Transverse colon (tissue), 4 donors: ENCODE measurements around the gene MTHFSD.

Experiments
- EP300 ChIP-seq: sonication (generic); formaldehyde crosslinking; IDR thresholded peaks from one replicate; pipeline ENCODE4 v1.6.1; 2017; ENCODE audit warnings: antibody characterized with exemption, low read depth
- POLR2A ChIP-seq: fragments of 450-650 bp; IDR thresholded peaks from one replicate; pipeline ENCODE4 v1.6.1; 2016; ENCODE audit warnings: antibody characterized with exemption, mild to moderate bottlenecking, moderate library complexity
- POLR2AphosphoS5 ChIP-seq, 3 donors: sonication (generic); formaldehyde crosslinking; IDR thresholded peaks; one replicate each; pipeline ENCODE4 v1.6.1; 2016; ENCODE audit warnings: antibody characterized with exemption in 3 of 3
- TF ChIP-seq, protein P1 (sequence below), 5 experiments: fragments of 200-600 bp in 3 of 5; fragments of 450-650 bp in 2 of 5; sonication (generic) in 3 of 5; IDR thresholded peaks; 1 replicate in 2 of 5; 2 replicates in 3 of 5; pipeline ENCODE4 v1.5.1; 2016 to 2017; ENCODE audit warnings: antibody characterized with exemption in 5 of 5, inconsistent platforms in 3 of 5, mild to moderate bottlenecking in 2 of 5, moderate library complexity in 1 of 5

DNA sequence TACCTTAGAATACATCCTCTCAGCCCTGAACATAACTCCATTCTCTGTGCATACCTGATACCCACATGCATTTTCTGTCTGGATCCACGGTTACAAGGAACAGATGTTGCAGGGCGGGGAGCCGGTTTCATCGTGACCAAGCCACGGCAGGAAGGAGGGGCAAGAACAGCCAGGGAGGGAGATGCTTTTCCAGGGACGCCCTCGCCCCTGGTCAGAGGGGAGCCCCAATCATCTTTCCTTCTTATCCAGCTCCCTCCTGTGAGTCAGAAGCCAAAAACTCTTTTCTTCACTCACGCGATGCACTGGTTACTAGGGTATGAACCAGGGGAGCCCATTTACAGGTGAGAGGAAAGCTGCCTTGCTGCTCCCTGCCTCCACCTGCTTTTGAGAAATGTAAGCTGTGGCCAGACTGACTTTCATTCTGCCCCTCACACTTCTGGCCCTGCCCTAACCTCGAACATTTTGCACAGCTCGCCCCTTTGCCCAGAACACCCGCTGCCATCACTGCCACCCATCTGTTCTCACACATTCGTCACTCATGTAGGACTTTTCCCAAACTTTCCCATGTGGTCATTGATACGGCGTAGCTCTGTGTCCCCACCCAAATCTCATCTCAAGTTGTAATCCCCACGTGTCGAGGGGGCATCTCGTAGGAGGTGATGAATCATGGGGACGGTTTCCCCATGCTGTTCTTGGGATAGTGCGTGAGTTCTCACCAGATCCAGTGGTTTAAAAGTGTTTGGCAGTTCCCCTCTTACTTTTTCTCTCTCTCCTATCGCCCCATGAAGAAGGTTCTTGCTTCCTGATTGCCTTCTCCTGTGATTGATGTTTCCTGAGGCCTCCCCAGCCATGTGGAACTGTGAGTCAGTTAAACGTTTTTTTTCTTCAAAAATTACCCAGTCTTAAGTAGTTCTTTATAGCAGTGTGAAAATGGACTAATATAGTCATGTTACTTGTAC, 43.9 kb upstream of the MTHFSD start:
- TF ChIP-seq EP300, result no peak
- no peak for TF ChIP-seq POLR2AphosphoS5 (IDR thresholded peaks at IDR 0.05)
- TF ChIP-seq, protein P1, sequence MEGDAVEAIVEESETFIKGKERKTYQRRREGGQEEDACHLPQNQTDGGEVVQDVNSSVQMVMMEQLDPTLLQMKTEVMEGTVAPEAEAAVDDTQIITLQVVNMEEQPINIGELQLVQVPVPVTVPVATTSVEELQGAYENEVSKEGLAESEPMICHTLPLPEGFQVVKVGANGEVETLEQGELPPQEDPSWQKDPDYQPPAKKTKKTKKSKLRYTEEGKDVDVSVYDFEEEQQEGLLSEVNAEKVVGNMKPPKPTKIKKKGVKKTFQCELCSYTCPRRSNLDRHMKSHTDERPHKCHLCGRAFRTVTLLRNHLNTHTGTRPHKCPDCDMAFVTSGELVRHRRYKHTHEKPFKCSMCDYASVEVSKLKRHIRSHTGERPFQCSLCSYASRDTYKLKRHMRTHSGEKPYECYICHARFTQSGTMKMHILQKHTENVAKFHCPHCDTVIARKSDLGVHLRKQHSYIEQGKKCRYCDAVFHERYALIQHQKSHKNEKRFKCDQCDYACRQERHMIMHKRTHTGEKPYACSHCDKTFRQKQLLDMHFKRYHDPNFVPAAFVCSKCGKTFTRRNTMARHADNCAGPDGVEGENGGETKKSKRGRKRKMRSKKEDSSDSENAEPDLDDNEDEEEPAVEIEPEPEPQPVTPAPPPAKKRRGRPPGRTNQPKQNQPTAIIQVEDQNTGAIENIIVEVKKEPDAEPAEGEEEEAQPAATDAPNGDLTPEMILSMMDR (IDR thresholded peaks at IDR 0.05), result no peak
- no peak for TF ChIP-seq POLR2A
